CD4-positive, alpha-beta memory T cell (primary cell): ENCODE results near the gene TMEM150A. TPM values are rescaled to one million over a fixed set of nuclear protein-coding genes. Genes with fewer than 3 reads are reported as not detected.

ENCODE experiments used
- CTCF ChIA-PET: fragments of 350-600 bp; sonication (Branson Sonifier 250); formaldehyde crosslinking; loops from one replicate; lab custom pipeline; 2021; ENCODE audit warnings: inconsistent platforms; ENCODE audit not compliant: partially characterized antibody; lab: Charles Lee
- POLR2A ChIA-PET: fragments of 350-600 bp; sonication (Branson Sonifier 250); formaldehyde crosslinking; loops from one replicate; lab custom pipeline; 2021; ENCODE audit not compliant: partially characterized antibody; lab: Charles Lee
- DNase-seq, 5 donors: peaks; one replicate each; pipeline versions ENCODE4 v3.0.0 to v3.0.0-alpha.2; 2020 to 2022; ENCODE audit warnings: mixed read lengths in 1 of 5
- H3K27ac ChIP-seq: one replicate; pipeline ENCODE4 v1.7.0; 2013; ENCODE audit warnings: low read depth, low read length
- H3K27me3 ChIP-seq: 2 replicates; pipeline ENCODE4 v1.7.0; 2013; ENCODE audit warnings: mild to moderate bottlenecking, low read length, moderate library complexity; ENCODE audit not compliant: insufficient read depth
- H3K36me3 ChIP-seq: 2 replicates; pipeline ENCODE4 v1.7.0; 2013; ENCODE audit warnings: mild to moderate bottlenecking, low read length, moderate library complexity; ENCODE audit not compliant: insufficient read depth
- H3K4me1 ChIP-seq: 2 replicates; pipeline ENCODE4 v1.7.0; 2013; ENCODE audit warnings: mild to moderate bottlenecking, low read length, moderate library complexity; ENCODE audit not compliant: insufficient read depth
- H3K4me3 ChIP-seq, 2 donors: one replicate each; pipeline ENCODE4 v1.7.0; 2013; ENCODE audit warnings: low read length in 2 of 2, mild to moderate bottlenecking in 1 of 2
- H3K9me3 ChIP-seq, 2 donors: one replicate each; pipeline ENCODE4 v1.7.0; 2013; ENCODE audit warnings: low read length in 2 of 2, control low read depth in 1 of 2; ENCODE audit not compliant: control insufficient read depth in 1 of 2
- H3K27ac Mint-ChIP-seq, 7 donors: one replicate each; pipeline ENCODE4 v1.8.0; 2020 to 2021; ENCODE audit warnings: mixed read lengths in 7 of 7, mild to moderate bottlenecking in 6 of 7, inconsistent platforms in 3 of 7, moderate library complexity in 3 of 7
- H3K27me3 Mint-ChIP-seq, 2 donors: one replicate each; pipeline ENCODE4 v1.8.0; 2020 to 2021; ENCODE audit warnings: mixed read lengths in 2 of 2
- H3K36me3 Mint-ChIP-seq, 2 donors: one replicate each; pipeline ENCODE4 v1.8.0; 2020 to 2021; ENCODE audit warnings: mixed read lengths in 2 of 2, inconsistent platforms in 1 of 2, mild to moderate bottlenecking in 1 of 2
- H3K4me1 Mint-ChIP-seq, 4 donors: one replicate each; pipeline ENCODE4 v1.8.0; 2020 to 2021; ENCODE audit warnings: mixed read lengths in 4 of 4, mild to moderate bottlenecking in 1 of 4
- H3K4me3 Mint-ChIP-seq, 8 donors: one replicate each; pipeline ENCODE4 v1.8.0; 2020 to 2021; ENCODE audit warnings: mixed read lengths in 8 of 8, mild to moderate bottlenecking in 7 of 8, moderate library complexity in 6 of 8, inconsistent platforms in 3 of 8
- H3K9me3 Mint-ChIP-seq, 8 donors: one replicate each; pipeline ENCODE4 v1.8.0; 2020 to 2021; ENCODE audit warnings: mixed read lengths in 8 of 8, mild to moderate bottlenecking in 5 of 8, inconsistent platforms in 3 of 8, moderate library complexity in 1 of 8
- intact Hi-C: fragments of 100-400 bp; cut with micrococcal nuclease; formaldehyde crosslinking; loops from one replicate; pipeline ENCODE4 v1.15.1; 2023
- polyA plus RNA-seq, 2 donors: library from polyadenylated mRNA; unstranded; fragments of 300-500 nt; fragmentation: Illumina TruSeq; gene quantifications; one replicate each; pipeline ENCODE4 v1.2.3, GENCODE V29; 2021
- total RNA-seq, 2 experiments: library from RNA; stranded (reverse); gene quantifications; one replicate each; pipeline ENCODE4 v1.2.3, GENCODE V29; 2021

Gene TMEM150A
- total and polyA plus RNA-seq, 4 experiments from 2014 or later, result 13.3 to 17.9 (median 14.8) TPM

GRCh38 chr2:85600235-85600575 is 2.3 kb downstream of the TMEM150A start:
- intact Hi-C loops, result loop anchor here (5.0 kb wide), 1 partner anchor 842 kb away; the partner anchor contains the start of gene KDM3A

DNA sequence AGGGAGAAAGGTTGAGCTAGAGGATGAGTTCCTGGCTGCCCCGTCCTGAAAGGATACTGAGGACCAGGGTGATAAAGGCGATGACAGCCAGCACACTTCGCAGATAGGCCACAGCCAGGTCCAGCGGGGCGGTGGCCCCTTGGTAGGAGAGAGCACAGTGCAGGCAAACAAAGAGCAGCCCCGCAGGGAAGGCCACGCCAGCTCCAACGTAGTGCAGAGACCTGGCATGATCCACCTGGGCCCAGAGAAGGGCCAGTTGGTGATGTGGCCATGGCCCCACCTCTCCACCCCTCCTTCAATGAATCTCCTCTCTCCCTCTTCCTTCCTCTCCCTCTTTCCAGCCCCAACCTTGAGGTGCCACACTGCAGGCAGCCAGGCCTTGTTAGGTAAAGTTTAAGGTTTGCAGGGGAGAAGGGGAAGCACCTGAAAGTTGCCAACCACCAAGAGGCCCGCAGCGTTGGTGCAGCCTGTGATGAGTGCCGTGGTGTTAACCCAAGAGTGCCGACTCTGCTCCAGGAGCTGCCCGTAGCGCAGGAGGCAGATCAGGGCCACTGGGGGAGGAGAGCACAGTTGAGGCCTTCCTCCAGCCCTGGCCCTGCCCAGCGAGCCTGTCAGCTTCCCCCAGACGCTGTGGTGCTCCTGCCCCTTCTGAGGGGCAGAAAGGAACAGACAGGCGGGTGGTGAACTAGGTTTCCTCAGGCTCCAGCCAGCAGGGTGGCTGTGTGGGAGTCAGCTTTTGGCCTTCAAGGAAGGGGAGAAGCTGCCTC is 2.8 kb downstream of the TMEM150A start:
- Histone ChIP-seq H3K27me3 (no peaks in the 10 kb centered on the region), H3K4me1 (peaks cover 45% of the 10 kb centered on the region), H3K36me3 (peaks cover 11% of the 10 kb centered on the region), H3K27ac (no peak overlapping the region), H3K4me3 (no peak overlapping the region), H3K9me3 (no peaks in the 10 kb centered on the region)
- ChIA-PET POLR2A (interaction anchor here (1.6 to 8.8 kb wide), 7 partner anchors 7 to 61 kb away, joined by 5 to 86 read pairs (median 6); partner anchors contain the start of genes C2orf68, GGCX, MAT2A and USP39), CTCF (interaction anchor here (1.3 to 2.1 kb wide), 2 partner anchors 9 to 37 kb away, joined by 3 to 8 read pairs; no protein-coding TSS in a partner anchor)
- Mint-ChIP-seq H3K4me3 (peak overlapping the region in 2 of 8 donors; percentile 30 to 41), H3K36me3 (peaks cover 0 to 38% of the 10 kb centered on the region in 2 donors), H3K27me3 (no peaks in the 10 kb centered on the region), H3K9me3 (peaks cover 0 to 3% (median 0%) of the 10 kb centered on the region in 8 donors), H3K4me1 (peaks cover 23 to 66% (median 42%) of the 10 kb centered on the region in 4 donors), H3K27ac (peak overlapping the region in 4 of 7 donors; percentile 36 to 75 (median 72))
- intact Hi-C loops, result loop anchor here (5.0 kb wide), 2 partner anchors 162 to 843 kb away; partner anchors contain the start of gene KDM3A
- no peak for DNase-seq

More at GRCh38 chr2:85600235-85600575, 2.3 kb downstream of the TMEM150A start:
- Histone ChIP-seq H3K9me3 (no peaks in the 10 kb centered on the region), H3K27me3 (no peaks in the 10 kb centered on the region), H3K36me3 (peaks cover 11% of the 10 kb centered on the region), H3K27ac (no peak overlapping the region), H3K4me1 (peaks cover 46% of the 10 kb centered on the region), H3K4me3 (no peak overlapping the region)
- H3K27me3 Mint-ChIP-seq, result no peaks in the 10 kb centered on the region
- H3K4me1 Mint-ChIP-seq, result peaks cover 23 to 60% (median 43%) of the 10 kb centered on the region in 4 donors
- H3K4me3 Mint-ChIP-seq, result peak overlapping the region in 3 of 8 donors; percentile 30 to 49 (median 41)
- H3K27ac Mint-ChIP-seq, result peak overlapping the region in 3 of 7 donors; percentile 51 to 85 (median 75)
- POLR2A ChIA-PET, result interaction anchor here (1.6 to 8.8 kb wide), 6 partner anchors 8 to 61 kb away, joined by 5 to 86 read pairs (median 6); partner anchors contain the start of genes C2orf68, GGCX, MAT2A and USP39
- DNase-seq, result no peak
- CTCF ChIA-PET, result interaction anchor here (0.9 to 2.1 kb wide), 3 partner anchors 8 to 37 kb away, joined by 3 to 8 read pairs (median 3); no protein-coding TSS in a partner anchor
- H3K36me3 Mint-ChIP-seq, result peaks cover 0 to 36% of the 10 kb centered on the region in 2 donors
- H3K9me3 Mint-ChIP-seq, result peaks cover 0 to 3% (median 0%) of the 10 kb centered on the region in 8 donors

GRCh38 chr2:85598594-85599340 is 3.7 kb downstream of the TMEM150A start:
- ChIA-PET CTCF (interaction anchor here (2.1 kb wide), 1 partner anchor 38 kb away, joined by 8 read pairs; no protein-coding TSS in a partner anchor), POLR2A (interaction anchor here (1.6 to 8.8 kb wide), 3 partner anchors 15 to 21 kb away, joined by 5 to 86 read pairs (median 6); partner anchors contain the start of genes C2orf68, USP39 and VAMP8)
- Histone ChIP-seq H3K4me3 (no peak overlapping the region), H3K9me3 (no peaks in the 10 kb centered on the region), H3K4me1 (peaks cover 44% of the 10 kb centered on the region), H3K27me3 (no peaks in the 10 kb centered on the region), H3K27ac (no peak overlapping the region), H3K36me3 (peaks cover 11% of the 10 kb centered on the region)
- intact Hi-C loops, result loop anchor here (5.0 kb wide), 1 partner anchor 161 kb away; no protein-coding TSS in a partner anchor
- no peaks in the 10 kb centered on the region for H3K27me3 Mint-ChIP-seq
- no peak for DNase-seq
- peaks cover 29 to 68% (median 44%) of the 10 kb centered on the region in 4 donors for H3K4me1 Mint-ChIP-seq
- peak overlapping the region in 3 of 7 donors; percentile 2 to 75 (median 11) for H3K27ac Mint-ChIP-seq
- no peak overlapping the region for H3K4me3 Mint-ChIP-seq
- peaks cover 0 to 3% (median 0%) of the 10 kb centered on the region in 8 donors for H3K9me3 Mint-ChIP-seq
- peaks cover 0 to 37% of the 10 kb centered on the region in 2 donors for H3K36me3 Mint-ChIP-seq

GRCh38 chr2:85597241-85597640 is 5.3 kb downstream of the TMEM150A start:
- CTCF ChIA-PET, result interaction anchor here (0.9 kb wide), 1 partner anchor 14 kb away, joined by 4 read pairs; the partner anchor contains the start of gene C2orf68
- Mint-ChIP-seq H3K9me3 (peaks cover 0 to 1% (median 0%) of the 10 kb centered on the region in 8 donors), H3K36me3 (peaks cover 0 to 34% of the 10 kb centered on the region in 2 donors), H3K4me1 (peaks cover 27 to 58% (median 38%) of the 10 kb centered on the region in 4 donors), H3K27ac (peak overlapping the region in 4 of 7 donors; percentile 35 to 97 (median 78)), H3K4me3 (peak overlapping the region in 6 of 8 donors; percentile 51 to 98 (median 96)), H3K27me3 (no peaks in the 10 kb centered on the region)
- no peak for DNase-seq
- Histone ChIP-seq H3K4me1 (peaks cover 35% of the 10 kb centered on the region), H3K9me3 (no peaks in the 10 kb centered on the region), H3K4me3 (no peak overlapping the region), H3K27me3 (no peaks in the 10 kb centered on the region), H3K36me3 (peaks cover 11% of the 10 kb centered on the region), H3K27ac (no peak overlapping the region)
- intact Hi-C loops, result loop anchor here (5.0 kb wide), 1 partner anchor 160 kb away; no protein-coding TSS in a partner anchor
- POLR2A ChIA-PET, result interaction anchor here (0.6 to 5.7 kb wide), 9 partner anchors 8 to 178 kb away, joined by 3 to 71 read pairs (median 30); partner anchors contain the start of genes C2orf68, GGCX, MAT2A and SH2D6

DNA sequence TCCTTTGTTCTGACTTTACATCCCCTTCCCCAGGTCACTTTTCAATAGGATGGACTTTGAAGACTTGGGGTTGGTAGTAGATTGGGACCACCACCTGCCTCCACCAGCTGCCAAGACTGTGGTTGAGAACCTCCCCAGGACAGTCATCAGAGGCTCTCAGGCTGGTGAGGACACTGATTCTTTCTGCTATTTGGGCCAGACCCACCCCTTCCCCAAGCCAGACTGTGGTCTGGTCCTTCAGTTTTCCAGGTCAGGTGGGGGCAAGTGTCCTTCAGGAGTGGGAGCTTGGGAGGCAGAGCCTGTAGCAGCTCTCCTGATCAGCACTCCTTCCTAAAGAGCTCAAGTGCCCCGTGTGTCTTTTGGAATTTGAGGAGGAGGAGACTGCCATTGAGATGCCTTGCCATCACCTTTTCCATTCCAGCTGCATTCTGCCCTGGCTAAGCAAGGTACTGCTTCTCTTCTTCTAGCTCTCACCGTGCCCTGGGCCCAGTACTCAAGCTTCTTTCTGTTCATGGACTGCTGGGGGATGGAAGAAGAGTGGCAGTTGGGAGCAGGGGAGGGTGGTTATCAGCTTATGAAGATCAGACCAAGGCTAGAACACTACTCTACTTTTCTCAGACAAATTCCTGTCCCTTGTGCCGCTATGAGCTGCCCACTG is 5.9 kb downstream of the TMEM150A start:
- ChIA-PET CTCF (interaction anchor here (0.7 to 0.9 kb wide), 2 partner anchors 15 to 41 kb away, joined by 3 to 4 read pairs; partner anchors contain the start of gene C2orf68), POLR2A (interaction anchor here (0.6 to 5.7 kb wide), 17 partner anchors 9 to 291 kb away, joined by 3 to 71 read pairs (median 21); partner anchors contain the start of genes C2orf68, ELMOD3, GGCX and MAT2A)
- H3K27ac Mint-ChIP-seq, result peak overlapping the region; percentile 13 to 98 (median 96)
- peak overlapping the region; percentile 86 for H3K27ac ChIP-seq
- H3K4me3 ChIP-seq, result peak overlapping the region; percentile 49 to 96
- no peaks in the 10 kb centered on the region for H3K9me3 ChIP-seq
- intact Hi-C loops, result loop anchor here (5.0 kb wide), 1 partner anchor 159 kb away; no protein-coding TSS in a partner anchor
- peak overlapping the region; percentile 51 to 98 (median 97) for H3K4me3 Mint-ChIP-seq
- peaks cover 25 to 53% (median 35%) of the 10 kb centered on the region in 4 donors for H3K4me1 Mint-ChIP-seq
- H3K9me3 Mint-ChIP-seq, result peaks cover 0 to 1% (median 0%) of the 10 kb centered on the region in 8 donors
- H3K4me1 ChIP-seq, result peaks cover 30% of the 10 kb centered on the region
- no peaks in the 10 kb centered on the region for H3K27me3 ChIP-seq
- H3K27me3 Mint-ChIP-seq, result no peaks in the 10 kb centered on the region
- DNase-seq, result no peak
- H3K36me3 Mint-ChIP-seq, result peaks cover 0 to 34% of the 10 kb centered on the region in 2 donors
- H3K36me3 ChIP-seq, result peaks cover 11% of the 10 kb centered on the region

- H3K9me3 ChIP-seq, result no peaks in the 10 kb centered on the region
- peaks cover 0 to 34% of the 10 kb centered on the region in 2 donors for H3K36me3 Mint-ChIP-seq
- peaks cover 26% of the 10 kb centered on the region for H3K4me1 ChIP-seq
- no peak for DNase-seq
- intact Hi-C loops, result loop anchor here (5.0 kb wide), 1 partner anchor 159 kb away; no protein-coding TSS in a partner anchor
- peaks cover 0 to 1% (median 0%) of the 10 kb centered on the region in 8 donors for H3K9me3 Mint-ChIP-seq
- H3K27me3 ChIP-seq, result no peaks in the 10 kb centered on the region
- peaks cover 11% of the 10 kb centered on the region for H3K36me3 ChIP-seq
- H3K27ac Mint-ChIP-seq, result peak overlapping the region; percentile 95 to 99 (median 97)
- H3K4me3 ChIP-seq, result peak overlapping the region; percentile 49 to 96
- no peaks in the 10 kb centered on the region for H3K27me3 Mint-ChIP-seq
- POLR2A ChIA-PET, result interaction anchor here (0.8 to 5.7 kb wide), 18 partner anchors 10 to 292 kb away, joined by 3 to 71 read pairs (median 16); partner anchors contain the start of genes C2orf68, ELMOD3, GGCX and MAT2A
- CTCF ChIA-PET, result interaction anchor here (1.1 to 3.0 kb wide), 3 partner anchors 20 to 176 kb away, joined by 3 to 15 read pairs (median 3); partner anchors contain the start of gene USP39
- H3K27ac ChIP-seq, result peak overlapping the region; percentile 86
- peak overlapping the region; percentile 96 to 99 (median 98) for H3K4me3 Mint-ChIP-seq
- peaks cover 25 to 47% (median 32%) of the 10 kb centered on the region in 4 donors for H3K4me1 Mint-ChIP-seq
Observed at GRCh38 chr2:85596026-85596333, 6.5 kb downstream of the TMEM150A start.
